Suprapubic skin (tissue), 4 donors: ENCODE data around the gene GNAZ.

Experiments
- EP300 ChIP-seq: sonication (generic); formaldehyde crosslinking; IDR thresholded peaks from one replicate; pipeline ENCODE4 v1.6.1; 2017; ENCODE audit warnings: antibody characterized with exemption
- POLR2AphosphoS5 ChIP-seq, 3 donors: sonication (generic); formaldehyde crosslinking; IDR thresholded peaks; one replicate each; pipeline ENCODE4 v1.6.1; 2017; ENCODE audit warnings: antibody characterized with exemption in 3 of 3
- TF ChIP-seq, protein P1 (sequence below), 2 donors: fragments of 200-600 bp in 1 of 2; fragments of 450-650 bp in 1 of 2; sonication (generic) in 1 of 2; IDR thresholded peaks; one replicate each; pipeline ENCODE4 v1.5.1; 2016 to 2019; ENCODE audit warnings: antibody characterized with exemption in 2 of 2, mild to moderate bottlenecking in 1 of 2, moderate library complexity in 1 of 2

DNA sequence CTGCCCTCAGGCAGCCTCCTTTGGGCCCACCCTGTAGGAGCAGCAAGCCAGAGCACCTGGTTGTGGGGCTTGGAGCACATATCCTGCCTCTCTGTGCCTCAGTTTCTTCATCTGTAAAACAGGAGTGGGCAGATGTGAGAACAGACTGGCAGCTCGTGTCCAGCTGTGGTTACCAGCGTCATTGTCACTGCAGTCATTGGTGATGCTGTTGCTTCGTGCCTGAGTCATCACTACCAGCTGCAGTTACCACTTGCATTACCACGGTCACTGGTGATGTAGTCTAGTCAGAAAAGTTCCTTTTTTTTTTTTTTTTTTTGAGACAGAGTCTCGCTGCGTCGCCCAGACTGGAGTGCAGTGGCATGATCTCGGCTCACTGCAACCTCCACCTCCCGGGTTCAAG, 51.1 kb downstream of the GNAZ start:
- TF ChIP-seq, protein P1, sequence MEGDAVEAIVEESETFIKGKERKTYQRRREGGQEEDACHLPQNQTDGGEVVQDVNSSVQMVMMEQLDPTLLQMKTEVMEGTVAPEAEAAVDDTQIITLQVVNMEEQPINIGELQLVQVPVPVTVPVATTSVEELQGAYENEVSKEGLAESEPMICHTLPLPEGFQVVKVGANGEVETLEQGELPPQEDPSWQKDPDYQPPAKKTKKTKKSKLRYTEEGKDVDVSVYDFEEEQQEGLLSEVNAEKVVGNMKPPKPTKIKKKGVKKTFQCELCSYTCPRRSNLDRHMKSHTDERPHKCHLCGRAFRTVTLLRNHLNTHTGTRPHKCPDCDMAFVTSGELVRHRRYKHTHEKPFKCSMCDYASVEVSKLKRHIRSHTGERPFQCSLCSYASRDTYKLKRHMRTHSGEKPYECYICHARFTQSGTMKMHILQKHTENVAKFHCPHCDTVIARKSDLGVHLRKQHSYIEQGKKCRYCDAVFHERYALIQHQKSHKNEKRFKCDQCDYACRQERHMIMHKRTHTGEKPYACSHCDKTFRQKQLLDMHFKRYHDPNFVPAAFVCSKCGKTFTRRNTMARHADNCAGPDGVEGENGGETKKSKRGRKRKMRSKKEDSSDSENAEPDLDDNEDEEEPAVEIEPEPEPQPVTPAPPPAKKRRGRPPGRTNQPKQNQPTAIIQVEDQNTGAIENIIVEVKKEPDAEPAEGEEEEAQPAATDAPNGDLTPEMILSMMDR (IDR thresholded peaks at IDR 0.05) = no peak
- TF ChIP-seq EP300 = no peak
- no peak for TF ChIP-seq POLR2AphosphoS5 (IDR thresholded peaks at IDR 0.05)
